Mesenchymal stem cell (in vitro differentiated cells and primary cell): ENCODE results near the gene ANKS6.

Experiments used
- DNase-seq: peaks from one replicate; pipeline ENCODE4 v3.0.0-alpha.2; 2013
- H2AFZ ChIP-seq: one replicate; pipeline ENCODE4 v1.6.1; 2013; ENCODE audit warnings: low read depth, mild to moderate bottlenecking, control low read depth, inconsistent platforms, low read length, moderate library complexity
- H2AK5ac ChIP-seq: 2 replicates; pipeline ENCODE4 v1.6.1; 2013; ENCODE audit warnings: low read length, moderate library complexity, mild to moderate bottlenecking, inconsistent platforms; ENCODE audit not compliant: severe bottlenecking
- H2BK120ac ChIP-seq: one replicate; pipeline ENCODE4 v1.6.1; 2013; ENCODE audit warnings: low read depth, mild to moderate bottlenecking, inconsistent platforms, low read length, moderate library complexity
- H2BK12ac ChIP-seq, 2 experiments: one replicate each; pipeline ENCODE4 v1.6.1; 2013; ENCODE audit warnings: inconsistent platforms in 2 of 2, low read length in 2 of 2, mild to moderate bottlenecking in 2 of 2, moderate library complexity in 2 of 2, control low read depth in 1 of 2
- H2BK15ac ChIP-seq: one replicate; pipeline ENCODE4 v1.6.1; 2013; ENCODE audit warnings: mild to moderate bottlenecking, low read depth, inconsistent platforms; ENCODE audit not compliant: poor library complexity, severe bottlenecking
- H2BK5ac ChIP-seq: 2 replicates; pipeline ENCODE4 v1.6.1; 2013; ENCODE audit warnings: low read depth, mild to moderate bottlenecking, low read length, control low read depth, inconsistent platforms; ENCODE audit not compliant: poor library complexity, severe bottlenecking
- H3K14ac ChIP-seq, 2 experiments: one replicate each; pipeline ENCODE4 v1.6.1; 2013; ENCODE audit warnings: inconsistent platforms in 2 of 2, low read length in 2 of 2, control low read depth in 1 of 2, mild to moderate bottlenecking in 1 of 2, moderate library complexity in 1 of 2
- H3K18ac ChIP-seq, 2 experiments: one replicate each; pipeline ENCODE4 v1.6.1; 2013; ENCODE audit warnings: inconsistent platforms in 2 of 2, low read length in 2 of 2, control low read depth in 1 of 2, low read depth in 1 of 2, mild to moderate bottlenecking in 1 of 2
- H3K23ac ChIP-seq, 2 experiments: one replicate each; pipeline ENCODE4 v1.6.1; 2013; ENCODE audit warnings: inconsistent platforms in 2 of 2, low read length in 2 of 2, mild to moderate bottlenecking in 2 of 2, moderate library complexity in 2 of 2, control low read depth in 1 of 2
- H3K27ac ChIP-seq: 2 replicates; pipeline ENCODE4 v1.5.1; 2013; ENCODE audit warnings: mild to moderate bottlenecking, moderate library complexity, low read length, control low read depth, inconsistent platforms; ENCODE audit not compliant: poor library complexity, severe bottlenecking
- H3K27me3 ChIP-seq, 2 experiments: 2 replicates each; pipeline versions ENCODE4 v1.6.1 to v1.7.0; 2013; ENCODE audit warnings: low read length in 2 of 2, mild to moderate bottlenecking in 2 of 2, moderate library complexity in 2 of 2, control low read depth in 1 of 2, inconsistent platforms in 1 of 2; ENCODE audit not compliant: control insufficient read depth in 1 of 2, insufficient read depth in 1 of 2
- H3K36me3 ChIP-seq, 2 experiments: 2 replicates each; pipeline versions ENCODE4 v1.6.1 to v1.7.0; 2013; ENCODE audit warnings: low read length in 2 of 2, control low read depth in 1 of 2, inconsistent platforms in 1 of 2, low read depth in 1 of 2, mild to moderate bottlenecking in 1 of 2; ENCODE audit not compliant: insufficient read depth in 2 of 2, control insufficient read depth in 1 of 2
- H3K4ac ChIP-seq, 2 experiments: one replicate each; pipeline ENCODE4 v1.6.1; 2013; ENCODE audit warnings: inconsistent platforms in 2 of 2, low read length in 2 of 2, mild to moderate bottlenecking in 2 of 2, moderate library complexity in 2 of 2, control low read depth in 1 of 2, low read depth in 1 of 2
- H3K4me1 ChIP-seq: 2 replicates; pipeline ENCODE4 v1.6.1; 2013; ENCODE audit warnings: low read depth, low read length, control low read depth; ENCODE audit not compliant: control insufficient read depth, insufficient read depth
- H3K4me2 ChIP-seq: 2 replicates; pipeline ENCODE4 v1.6.1; 2013; ENCODE audit warnings: low read length, mild to moderate bottlenecking, inconsistent platforms; ENCODE audit not compliant: poor library complexity, severe bottlenecking
- H3K4me3 ChIP-seq, 2 experiments: 2 replicates each; pipeline versions ENCODE4 v1.5.1 to v1.7.0; 2013; ENCODE audit warnings: low read length in 2 of 2, mild to moderate bottlenecking in 2 of 2, control low read depth in 1 of 2, low read depth in 1 of 2; ENCODE audit not compliant: insufficient read depth in 1 of 2
- H3K79me1 ChIP-seq: replicated peaks from 2 replicates; pipeline ENCODE4 v1.6.1; 2013; ENCODE audit warnings: mild to moderate bottlenecking, control low read depth, low read length, inconsistent platforms; ENCODE audit not compliant: poor library complexity, severe bottlenecking
- H3K9ac ChIP-seq: 2 replicates; pipeline ENCODE4 v1.7.0; 2013; ENCODE audit warnings: mild to moderate bottlenecking, low read length, moderate library complexity
- H3K9me3 ChIP-seq: 2 replicates; pipeline ENCODE4 v1.7.0; 2013; ENCODE audit warnings: mild to moderate bottlenecking, low read length; ENCODE audit not compliant: control insufficient read depth
- H4K8ac ChIP-seq: one replicate; pipeline ENCODE4 v1.6.1; 2013; ENCODE audit warnings: inconsistent platforms, mild to moderate bottlenecking, low read length, moderate library complexity
- H4K91ac ChIP-seq: one replicate; pipeline ENCODE4 v1.6.1; 2013; ENCODE audit warnings: mild to moderate bottlenecking, low read length, inconsistent platforms
- WGBS: methylation state at CpG from one replicate; pipeline ENCODE4 v1.1.7; 2013; ENCODE audit warnings: mixed read lengths; 5-methylcytosine and 5-hydroxymethylcytosine counted together

Gene ANKS6

DNA sequence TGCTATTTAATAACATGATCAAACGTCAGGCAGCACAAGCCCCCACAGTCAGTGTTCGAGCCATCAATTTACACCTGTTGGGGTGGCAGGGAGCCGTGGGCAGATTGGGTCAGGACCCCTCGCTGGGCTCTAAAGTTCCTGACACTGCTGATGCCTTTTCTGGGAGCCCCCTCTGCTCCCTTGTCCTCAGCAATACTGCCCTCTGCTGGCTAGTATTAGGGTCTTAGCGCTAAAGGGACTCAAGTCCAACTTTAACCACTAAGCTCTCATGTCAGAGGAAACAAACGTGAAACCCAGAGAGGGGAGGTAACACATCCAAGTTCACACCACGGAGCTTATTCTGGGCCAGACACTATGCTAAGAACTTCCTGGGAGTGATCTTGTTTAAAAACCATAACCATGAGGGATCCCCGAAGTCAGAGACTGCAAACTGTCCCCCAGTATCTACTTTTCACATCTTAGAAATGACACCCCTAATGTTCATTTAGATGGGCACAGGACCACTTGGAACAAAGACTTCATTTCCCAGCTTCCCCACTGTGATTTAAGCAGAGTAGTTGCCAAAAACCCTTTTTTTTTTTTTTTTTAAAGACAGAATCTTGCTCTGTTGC lies 20.4 kb downstream of the ANKS6 start:
- WGBS: 21% methylated on average over 8 of the region's 8 CpGs
- no peaks in the 10 kb centered on the region for H3K9me3 ChIP-seq

DNA sequence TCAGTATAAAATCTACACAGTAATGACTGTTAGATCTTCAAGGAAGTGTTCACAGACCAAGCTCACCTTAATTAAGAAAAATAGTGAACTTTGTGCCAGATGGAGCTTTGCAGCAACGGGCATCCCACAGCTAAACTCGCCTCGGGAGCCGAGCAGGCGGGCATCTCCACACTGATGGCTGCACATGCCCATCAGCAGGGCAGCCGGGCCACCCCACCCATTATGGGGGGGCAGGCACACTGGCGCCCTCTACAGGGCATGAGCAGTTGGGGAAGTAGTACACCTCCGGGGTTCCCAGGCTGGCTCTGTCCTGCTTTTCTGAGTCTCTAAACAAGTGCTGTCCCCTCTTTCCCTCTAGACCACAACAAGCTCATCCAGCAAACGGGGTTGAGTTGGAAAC lies 21.6 kb downstream of the ANKS6 start:
- Histone ChIP-seq H2BK15ac (no peak overlapping the region), H3K79me1 (no peaks in the 10 kb centered on the region), H4K91ac (no peak overlapping the region), H2AFZ (no peak overlapping the region), H3K4me2 (no peak overlapping the region), H3K9ac (no peak overlapping the region), H3K4me3 (no peak overlapping the region), H3K9me3 (no peaks in the 10 kb centered on the region), H4K8ac (no peak overlapping the region), H3K36me3 (peaks cover 41 to 84% of the 10 kb centered on the region in 2 experiments), H2BK12ac (no peak overlapping the region), H2AK5ac (no peak overlapping the region), H3K4me1 (peaks cover 11% of the 10 kb centered on the region), H3K4ac (no peak overlapping the region), H3K23ac (no peak overlapping the region), H3K27ac (no peak overlapping the region), H3K14ac (no peak overlapping the region), H3K27me3 (no peaks in the 10 kb centered on the region), H3K18ac (no peak overlapping the region), H2BK120ac (no peak overlapping the region), H2BK5ac (no peak overlapping the region)
- DNase-seq: peak; percentile 21
- 89% methylated on average over 9 of the region's 9 CpGs for WGBS

More for the DNA sequence above, 20.4 kb downstream of the ANKS6 start:
- Histone ChIP-seq H3K4me2 (no peak overlapping the region), H3K36me3 (peaks cover 42 to 79% of the 10 kb centered on the region in 2 experiments), H2AK5ac (no peak overlapping the region), H3K18ac (no peak overlapping the region), H3K27ac (no peak overlapping the region), H3K4ac (no peak overlapping the region), H3K4me3 (no peak overlapping the region), H2BK15ac (no peak overlapping the region), H2AFZ (no peak overlapping the region), H2BK120ac (no peak overlapping the region), H3K9ac (no peak overlapping the region), H4K91ac (no peak overlapping the region), H3K27me3 (no peaks in the 10 kb centered on the region), H4K8ac (no peak overlapping the region), H3K14ac (no peak overlapping the region), H3K4me1 (peaks cover 15% of the 10 kb centered on the region), H2BK5ac (no peak overlapping the region), H3K79me1 (no peaks in the 10 kb centered on the region), H3K23ac (no peak overlapping the region), H2BK12ac (no peak overlapping the region)
- peak; percentile 76 for DNase-seq

DNA sequence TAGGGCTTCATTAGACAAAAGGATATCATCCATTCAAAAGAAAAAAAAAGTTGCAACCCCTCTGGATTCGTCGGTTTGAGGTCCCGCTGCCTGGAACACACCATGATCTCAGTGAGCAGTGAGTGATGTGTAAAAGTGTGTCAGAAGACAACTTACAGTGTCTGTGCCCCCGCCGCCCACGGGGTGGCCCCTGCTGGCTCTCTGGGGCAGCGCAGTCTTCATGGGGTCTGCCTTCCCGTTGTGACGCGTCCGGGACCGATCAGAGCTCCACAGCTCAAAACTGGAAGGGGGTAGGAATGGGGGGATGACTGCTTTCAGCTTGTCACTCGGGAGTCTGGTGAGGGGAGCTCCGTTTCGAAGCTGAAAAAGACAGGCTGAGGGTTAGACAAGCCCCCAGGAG lies 22.6 kb downstream of the ANKS6 start:
- no peak overlapping the region for H2AK5ac ChIP-seq
- 97% methylated on average over 15 of the region's 15 CpGs for WGBS
- no peaks in the 10 kb centered on the region for H3K9me3 ChIP-seq
- H2BK5ac ChIP-seq: no peak overlapping the region
- H2AFZ ChIP-seq: no peak overlapping the region
- no peak overlapping the region for H3K14ac ChIP-seq
- H3K9ac ChIP-seq: no peak overlapping the region
- no peaks in the 10 kb centered on the region for H3K27me3 ChIP-seq
- no peak overlapping the region for H3K4me2 ChIP-seq
- H3K4me3 ChIP-seq: no peak overlapping the region
- no peak overlapping the region for H4K8ac ChIP-seq
- no peak for DNase-seq
- H3K79me1 ChIP-seq: no peaks in the 10 kb centered on the region
- no peak overlapping the region for H3K4ac ChIP-seq
- H2BK12ac ChIP-seq: no peak overlapping the region
- no peak overlapping the region for H2BK15ac ChIP-seq
- H4K91ac ChIP-seq: no peak overlapping the region
- no peak overlapping the region for H3K23ac ChIP-seq
- no peak overlapping the region for H2BK120ac ChIP-seq
- H3K27ac ChIP-seq: no peak overlapping the region
- no peak overlapping the region for H3K18ac ChIP-seq
- H3K4me1 ChIP-seq: peaks cover 6% of the 10 kb centered on the region
- peaks cover 41 to 87% of the 10 kb centered on the region in 2 experiments for H3K36me3 ChIP-seq

DNA sequence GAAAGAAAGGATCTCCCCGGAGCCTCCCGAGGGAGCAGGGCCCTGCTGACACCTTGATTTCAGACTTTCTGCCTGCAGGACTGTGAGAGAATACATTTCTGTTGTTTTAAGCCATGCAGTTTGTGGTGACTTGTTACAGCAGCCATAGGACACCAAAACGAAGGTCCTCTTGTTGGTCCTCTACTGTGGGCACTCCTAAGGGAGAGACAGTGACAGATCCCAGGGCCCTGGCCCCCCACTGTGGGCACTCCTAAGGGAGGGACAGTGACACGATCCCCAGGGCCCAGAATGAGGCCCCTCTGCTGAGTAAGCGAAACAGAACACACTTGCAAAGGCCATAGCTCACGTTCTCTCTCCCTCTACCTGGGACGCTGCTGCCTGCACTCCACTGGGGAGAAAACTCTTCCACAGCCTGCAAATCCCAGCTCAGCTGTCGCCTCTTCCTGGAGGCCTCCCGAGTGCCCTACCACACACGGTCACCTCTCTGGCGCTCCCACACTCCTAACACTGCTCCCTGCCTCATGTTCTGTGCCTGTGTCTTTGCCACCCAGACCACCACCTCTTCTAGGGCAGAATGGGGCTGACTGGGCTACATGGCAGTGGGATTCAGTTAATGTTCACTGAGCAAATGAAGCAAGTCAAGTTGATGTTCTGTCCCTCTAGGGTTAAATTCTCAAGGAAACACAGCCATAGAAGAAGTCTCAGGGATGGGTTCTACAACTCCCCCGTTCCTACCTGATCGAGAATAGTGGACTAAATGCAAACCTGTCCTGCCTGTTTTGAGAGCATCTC lies 23.8 kb downstream of the ANKS6 start:
- Histone ChIP-seq H2BK5ac (no peak overlapping the region), H2BK12ac (no peak overlapping the region), H4K91ac (no peak overlapping the region), H2BK15ac (no peak overlapping the region), H3K36me3 (peaks cover 48 to 86% of the 10 kb centered on the region in 2 experiments), H4K8ac (no peak overlapping the region), H3K23ac (no peak overlapping the region), H3K9ac (no peak overlapping the region), H3K27me3 (no peaks in the 10 kb centered on the region), H3K4me2 (no peak overlapping the region), H2AK5ac (no peak overlapping the region), H3K4ac (no peak overlapping the region), H3K14ac (no peak overlapping the region), H2BK120ac (no peak overlapping the region), H3K18ac (no peak overlapping the region), H3K9me3 (no peaks in the 10 kb centered on the region), H3K4me1 (no peaks in the 10 kb centered on the region), H3K27ac (no peak overlapping the region), H3K4me3 (no peak overlapping the region), H2AFZ (no peak overlapping the region), H3K79me1 (no peaks in the 10 kb centered on the region)
- DNase-seq: no peak
- WGBS: 92% methylated on average over 13 of the region's 13 CpGs
